ENCODE measurements around the gene PARG.

The PARG gene

GRCh38 chr10:49830016-49830415 lies 111.8 kb downstream of the PARG start:
- Histone ChIP-seq H2AFZ (ENCODE audit: low read length, unreplicated experiment) (no peak overlapping the region), H3K4me3 (ENCODE audit: low read depth, low read length) (no peak overlapping the region), H3K27me3 (ENCODE audit: insufficient read depth, low read length) (no peaks in the 10 kb centered on the region), H3K36me3 (ENCODE audit: insufficient read depth, low read length) (no peaks in the 10 kb centered on the region; the same call in 1 of the 2 replicates), H3K79me2 (ENCODE audit: control insufficient read depth, insufficient read depth, low read length, unreplicated experiment) (no peaks in the 10 kb centered on the region), H3K27ac (ENCODE audit: low read depth, low read length) (no peak overlapping the region), H3K4me1 (ENCODE audit: control insufficient read depth, insufficient read depth, low read length, unreplicated experiment) (peaks cover 5% of the 10 kb centered on the region)

GRCh38 chr10:49827297-49827696 lies 114.5 kb downstream of the PARG start:
- no peak overlapping the region for H2AFZ ChIP-seq (ENCODE audit: low read length, unreplicated experiment)
- no peaks in the 10 kb centered on the region for H3K79me2 ChIP-seq (ENCODE audit: control insufficient read depth, insufficient read depth, low read length, unreplicated experiment)
- H3K27me3 ChIP-seq (ENCODE audit: insufficient read depth, low read length): no peaks in the 10 kb centered on the region
- H3K4me3 ChIP-seq (ENCODE audit: low read depth, low read length): no peak overlapping the region
- H3K27ac ChIP-seq (ENCODE audit: low read depth, low read length): no peak overlapping the region
- peaks cover 5% of the 10 kb centered on the region for H3K36me3 ChIP-seq (ENCODE audit: insufficient read depth, low read length)
- H3K4me1 ChIP-seq (ENCODE audit: control insufficient read depth, insufficient read depth, low read length, unreplicated experiment): peaks cover 5% of the 10 kb centered on the region

GRCh38 chr10:49819234-49819958 lies 122.4 kb downstream of the PARG start:
- H3K4me3 ChIP-seq (ENCODE audit: low read depth, low read length): no peak overlapping the region
- no peaks in the 10 kb centered on the region for H3K4me1 ChIP-seq (ENCODE audit: control insufficient read depth, insufficient read depth, low read length, unreplicated experiment)
- no peaks in the 10 kb centered on the region for H3K79me2 ChIP-seq (ENCODE audit: control insufficient read depth, insufficient read depth, low read length, unreplicated experiment)
- no peak overlapping the region for H3K27ac ChIP-seq (ENCODE audit: low read depth, low read length)
- no peak overlapping the region for H2AFZ ChIP-seq (ENCODE audit: low read length, unreplicated experiment)
- no peaks in the 10 kb centered on the region for H3K27me3 ChIP-seq (ENCODE audit: insufficient read depth, low read length)
- H3K36me3 ChIP-seq (ENCODE audit: insufficient read depth, low read length): peaks cover 32% of the 10 kb centered on the region

- Histone ChIP-seq H2AFZ (ENCODE audit: low read length, unreplicated experiment) (no peak overlapping the region), H3K4me1 (ENCODE audit: control insufficient read depth, insufficient read depth, low read length, unreplicated experiment) (no peaks in the 10 kb centered on the region), H3K27me3 (ENCODE audit: insufficient read depth, low read length) (no peaks in the 10 kb centered on the region), H3K36me3 (ENCODE audit: insufficient read depth, low read length) (peaks cover 32% of the 10 kb centered on the region), H3K4me3 (ENCODE audit: low read depth, low read length) (no peak overlapping the region), H3K27ac (ENCODE audit: low read depth, low read length) (no peak overlapping the region), H3K79me2 (ENCODE audit: control insufficient read depth, insufficient read depth, low read length, unreplicated experiment) (no peaks in the 10 kb centered on the region)
Observed at GRCh38 chr10:49817845-49818244, 124.0 kb downstream of the PARG start.

- Histone ChIP-seq H3K4me1 (ENCODE audit: control insufficient read depth, insufficient read depth, low read length, unreplicated experiment) (no peaks in the 10 kb centered on the region), H3K27ac (ENCODE audit: low read depth, low read length) (no peak overlapping the region), H3K79me2 (ENCODE audit: control insufficient read depth, insufficient read depth, low read length, unreplicated experiment) (no peaks in the 10 kb centered on the region), H3K27me3 (ENCODE audit: insufficient read depth, low read length) (peaks cover 15% of the 10 kb centered on the region), H3K36me3 (ENCODE audit: insufficient read depth, low read length) (no peaks in the 10 kb centered on the region), H2AFZ (ENCODE audit: low read length, unreplicated experiment) (no peak overlapping the region), H3K4me3 (ENCODE audit: low read depth, low read length) (no peak overlapping the region)
Observed at GRCh38 chr10:49803988-49804387, 137.8 kb downstream of the PARG start.

GRCh38 chr10:49798275-49798674 lies 143.6 kb downstream of the PARG start:
- H3K4me1 ChIP-seq (ENCODE audit: control insufficient read depth, insufficient read depth, low read length, unreplicated experiment): no peaks in the 10 kb centered on the region
- no peaks in the 10 kb centered on the region for H3K36me3 ChIP-seq (ENCODE audit: insufficient read depth, low read length)
- no peak overlapping the region for H3K4me3 ChIP-seq (ENCODE audit: low read depth, low read length)
- H3K27me3 ChIP-seq (ENCODE audit: insufficient read depth, low read length): peaks cover 13% of the 10 kb centered on the region; the same call in 1 of the 2 replicates
- no peak overlapping the region for H2AFZ ChIP-seq (ENCODE audit: low read length, unreplicated experiment)
- H3K27ac ChIP-seq (ENCODE audit: low read depth, low read length): no peak overlapping the region
- no peaks in the 10 kb centered on the region for H3K79me2 ChIP-seq (ENCODE audit: control insufficient read depth, insufficient read depth, low read length, unreplicated experiment)

GRCh38 chr10:49791100-49791499 lies 150.7 kb downstream of the PARG start:
- Histone ChIP-seq H3K4me1 (ENCODE audit: control insufficient read depth, insufficient read depth, low read length, unreplicated experiment) (no peaks in the 10 kb centered on the region), H3K27ac (ENCODE audit: low read depth, low read length) (no peak overlapping the region), H3K79me2 (ENCODE audit: control insufficient read depth, insufficient read depth, low read length, unreplicated experiment) (no peaks in the 10 kb centered on the region), H3K27me3 (ENCODE audit: insufficient read depth, low read length) (peaks cover 17% of the 10 kb centered on the region), H2AFZ (ENCODE audit: low read length, unreplicated experiment) (no peak overlapping the region), H3K4me3 (ENCODE audit: low read depth, low read length) (no peak overlapping the region), H3K36me3 (ENCODE audit: insufficient read depth, low read length) (no peaks in the 10 kb centered on the region)

- Histone ChIP-seq H3K36me3 (ENCODE audit: insufficient read depth, low read length) (no peaks in the 10 kb centered on the region), H3K79me2 (ENCODE audit: control insufficient read depth, insufficient read depth, low read length, unreplicated experiment) (no peaks in the 10 kb centered on the region), H3K27ac (ENCODE audit: low read depth, low read length) (no peak overlapping the region), H3K27me3 (ENCODE audit: insufficient read depth, low read length) (peaks cover 50% of the 10 kb centered on the region), H2AFZ (ENCODE audit: low read length, unreplicated experiment) (no peak overlapping the region), H3K4me3 (ENCODE audit: low read depth, low read length) (no peak overlapping the region), H3K4me1 (ENCODE audit: control insufficient read depth, insufficient read depth, low read length, unreplicated experiment) (no peaks in the 10 kb centered on the region)
Observed at GRCh38 chr10:49784681-49785080, 157.1 kb downstream of the PARG start.

- Histone ChIP-seq H3K27me3 (ENCODE audit: insufficient read depth, low read length) (peaks cover 42% of the 10 kb centered on the region), H3K36me3 (ENCODE audit: insufficient read depth, low read length) (no peaks in the 10 kb centered on the region), H3K4me1 (ENCODE audit: control insufficient read depth, insufficient read depth, low read length, unreplicated experiment) (no peaks in the 10 kb centered on the region), H2AFZ (ENCODE audit: low read length, unreplicated experiment) (no peak overlapping the region), H3K27ac (ENCODE audit: low read depth, low read length) (no peak overlapping the region), H3K79me2 (ENCODE audit: control insufficient read depth, insufficient read depth, low read length, unreplicated experiment) (no peaks in the 10 kb centered on the region), H3K4me3 (ENCODE audit: low read depth, low read length) (no peak overlapping the region)
Observed at GRCh38 chr10:49783645-49784044, 158.2 kb downstream of the PARG start.

GRCh38 chr10:49781247-49781646 lies 160.6 kb downstream of the PARG start:
- Histone ChIP-seq H3K79me2 (ENCODE audit: control insufficient read depth, insufficient read depth, low read length, unreplicated experiment) (no peaks in the 10 kb centered on the region), H3K4me3 (ENCODE audit: low read depth, low read length) (no peak overlapping the region), H2AFZ (ENCODE audit: low read length, unreplicated experiment) (no peak overlapping the region), H3K27ac (ENCODE audit: low read depth, low read length) (no peak overlapping the region), H3K27me3 (ENCODE audit: insufficient read depth, low read length) (peaks cover 54% of the 10 kb centered on the region), H3K4me1 (ENCODE audit: control insufficient read depth, insufficient read depth, low read length, unreplicated experiment) (no peaks in the 10 kb centered on the region), H3K36me3 (ENCODE audit: insufficient read depth, low read length) (no peaks in the 10 kb centered on the region)

GRCh38 chr10:49778197-49778596 lies 163.6 kb downstream of the PARG start:
- peaks cover 55% of the 10 kb centered on the region for H3K27me3 ChIP-seq (ENCODE audit: insufficient read depth, low read length)
- H3K79me2 ChIP-seq (ENCODE audit: control insufficient read depth, insufficient read depth, low read length, unreplicated experiment): no peaks in the 10 kb centered on the region
- H2AFZ ChIP-seq (ENCODE audit: low read length, unreplicated experiment): no peak overlapping the region
- H3K36me3 ChIP-seq (ENCODE audit: insufficient read depth, low read length): no peaks in the 10 kb centered on the region
- H3K27ac ChIP-seq (ENCODE audit: low read depth, low read length): no peak overlapping the region
- no peak overlapping the region for H3K4me3 ChIP-seq (ENCODE audit: low read depth, low read length)
- H3K4me1 ChIP-seq (ENCODE audit: control insufficient read depth, insufficient read depth, low read length, unreplicated experiment): no peaks in the 10 kb centered on the region

All from ACC112 (cell line).